Left ventricle myocardium inferior (tissue), 1 donor: ENCODE results near the gene ASH1L. TPM values are rescaled to one million over a fixed set of nuclear protein-coding genes. Genes with fewer than 3 reads are reported as not detected.
A peak's percentile ranks its signal among the peaks of the same experiment; 100 is the strongest.

Experiments
- DNase-seq: peaks from one replicate; pipeline ENCODE4 v3.0.0-alpha.2; 2020
- H3K27ac ChIP-seq: fragments of 200-600 bp; replicated peaks from 2 replicates; pipeline ENCODE4 v1.8.0; 2021
- H3K27me3 ChIP-seq: fragments of 200-600 bp; 2 replicates; pipeline ENCODE4 v1.8.0; 2021; ENCODE audit warnings: low read depth
- H3K36me3 ChIP-seq: fragments of 200-600 bp; 2 replicates; pipeline ENCODE4 v1.8.0; 2021
- H3K4me1 ChIP-seq: fragments of 200-600 bp; 2 replicates; pipeline ENCODE4 v1.8.0; 2021
- H3K4me3 ChIP-seq: fragments of 200-600 bp; 2 replicates; pipeline ENCODE4 v1.8.0; 2021; ENCODE audit warnings: mild to moderate bottlenecking, moderate library complexity
- H3K9me3 ChIP-seq: fragments of 200-600 bp; replicated peaks from 2 replicates; pipeline ENCODE4 v1.8.0; 2021
- CTCF ChIP-seq: fragments of 200-600 bp; IDR thresholded peaks from 2 replicates; pipeline ENCODE4 v1.8.0; 2021; ENCODE audit warnings: antibody characterized with exemption, mild to moderate bottlenecking, borderline replicate concordance
- intact Hi-C: fragments of 100-400 bp; cut with micrococcal nuclease; formaldehyde crosslinking; loops from one replicate; pipeline ENCODE4 v1.11.0; 2022
- total RNA-seq: library from RNA; stranded (reverse); fragmentation: NEBNext Ultra II Directional; extraction: Animal tissue kit (Norgen Biotek cat#: 25700); gene quantifications from one replicate; pipeline ENCODE4 v1.2.1, GENCODE V29; 2021
- donor health status: DM: no; HTN: yes; CAD: no; lungs with severe emphysema.

The ASH1L gene
- total RNA-seq, 1 donor from 2014 or later = 38.7 TPM

GRCh38 chr1:155324037-155324716 lies 238.4 kb downstream of the ASH1L start:
- Histone ChIP-seq H3K9me3 (no peaks in the 10 kb centered on the region), H3K36me3 (peaks cover 28% of the 10 kb centered on the region), H3K4me3 (peak overlapping the region; percentile 85), H3K4me1 (peaks cover 55% of the 10 kb centered on the region), H3K27ac (peak overlapping the region; percentile 99), H3K27me3 (no peaks in the 10 kb centered on the region)
- no peak for TF ChIP-seq CTCF
- peak; percentile 96 for DNase-seq
- intact Hi-C loops = loop anchor here (5.0 kb wide), 1 partner anchor 47 kb away; the partner anchor contains the start of gene HCN3

DNA sequence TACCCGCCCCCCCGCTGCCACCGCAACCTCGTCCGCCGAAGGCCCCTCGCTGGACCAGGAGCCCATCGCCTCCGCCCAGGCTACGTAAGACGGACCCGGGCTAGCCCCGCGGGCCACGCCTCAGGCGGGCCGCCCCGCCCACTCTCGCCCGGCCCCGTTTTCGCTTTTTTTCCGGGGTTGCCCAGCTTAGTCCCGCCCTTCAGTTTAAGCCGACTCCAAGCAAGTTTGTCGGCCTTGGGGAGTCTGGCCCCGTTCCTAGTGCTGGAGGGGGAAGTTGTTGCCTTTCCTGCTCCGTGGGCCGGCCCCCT lies 238.9 kb downstream of the ASH1L start:
- peak; percentile 90 for DNase-seq
- H3K27ac ChIP-seq = peak overlapping the region; percentile 99
- peak overlapping the region; percentile 85 for H3K4me3 ChIP-seq
- no peak for TF ChIP-seq CTCF
- no peaks in the 10 kb centered on the region for H3K27me3 ChIP-seq
- intact Hi-C loops = loop anchor here (5.0 kb wide), 1 partner anchor 46 kb away; the partner anchor contains the start of gene HCN3
- no peaks in the 10 kb centered on the region for H3K9me3 ChIP-seq
- H3K4me1 ChIP-seq = peaks cover 55% of the 10 kb centered on the region
- peaks cover 26% of the 10 kb centered on the region for H3K36me3 ChIP-seq

- DNase-seq = peak; percentile 90
- Histone ChIP-seq H3K4me1 (peaks cover 55% of the 10 kb centered on the region), H3K4me3 (peak overlapping the region; percentile 85), H3K27me3 (no peaks in the 10 kb centered on the region), H3K27ac (peak overlapping the region; percentile 99), H3K9me3 (no peaks in the 10 kb centered on the region), H3K36me3 (peaks cover 26% of the 10 kb centered on the region)
- intact Hi-C loops = loop anchor here (5.0 kb wide), 1 partner anchor 46 kb away; the partner anchor contains the start of gene HCN3
- peak; percentile 96 for TF ChIP-seq CTCF
Measured at GRCh38 chr1:155322953-155323728, 239.5 kb downstream of the ASH1L start.

GRCh38 chr1:155322571-155322952 lies 240.0 kb downstream of the ASH1L start:
- Histone ChIP-seq H3K9me3 (no peaks in the 10 kb centered on the region), H3K4me1 (peaks cover 55% of the 10 kb centered on the region), H3K4me3 (peak overlapping the region; percentile 85), H3K27me3 (no peaks in the 10 kb centered on the region), H3K27ac (peak overlapping the region; percentile 99), H3K36me3 (peaks cover 26% of the 10 kb centered on the region)
- TF ChIP-seq CTCF = no peak
- no peak for DNase-seq
- intact Hi-C loops = loop anchor here (5.0 kb wide), 1 partner anchor 45 kb away; the partner anchor contains the start of gene HCN3

- DNase-seq = no peak
- H3K9me3 ChIP-seq = no peaks in the 10 kb centered on the region
- intact Hi-C loops = loop anchor here (5.0 kb wide), 1 partner anchor 45 kb away; the partner anchor contains the start of gene HCN3
- TF ChIP-seq CTCF = no peak
- peak overlapping the region; percentile 85 for H3K4me3 ChIP-seq
- H3K27me3 ChIP-seq = no peaks in the 10 kb centered on the region
- H3K36me3 ChIP-seq = peaks cover 22% of the 10 kb centered on the region
- H3K27ac ChIP-seq = peak overlapping the region; percentile 99
- peaks cover 55% of the 10 kb centered on the region for H3K4me1 ChIP-seq
Measured at GRCh38 chr1:155321639-155322503, 240.7 kb downstream of the ASH1L start.
